ENCODE measurements around the gene DSP. TPM values are rescaled to one million over a fixed set of nuclear protein-coding genes. Genes with fewer than 3 reads are reported as not detected.

The DSP gene
- total RNA-seq, 4 donors from 2014 or later = 56.9 to 243 (median 187) TPM

DNA sequence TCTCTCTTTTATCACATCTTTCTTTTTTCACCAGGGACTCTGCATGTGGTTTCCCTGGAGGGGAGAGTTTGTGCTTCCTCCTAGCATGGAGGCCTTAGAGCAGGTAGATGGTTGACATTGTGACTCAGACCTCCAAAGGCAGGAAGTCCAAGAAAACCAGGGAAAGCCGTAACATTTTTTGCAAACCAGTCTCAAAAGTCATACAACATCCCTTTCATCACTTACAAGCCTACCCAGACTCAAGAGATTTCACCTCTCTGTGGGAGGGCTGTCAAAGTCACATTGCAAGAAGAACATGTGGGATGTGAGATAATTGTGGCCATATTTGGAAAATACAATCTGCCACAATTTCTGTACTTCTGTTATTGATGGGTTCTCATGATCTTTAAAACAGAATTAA lies 94.7 kb downstream of the DSP start:
- Histone ChIP-seq H3K9me3 (no peaks in the 10 kb centered on the region), H3K36me3 (no peaks in the 10 kb centered on the region), H3K27ac (no peak overlapping the region), H3K4me1 (peaks cover 0 to 2% (median 0%) of the 10 kb centered on the region in 4 donors), H3K27me3 (no peaks in the 10 kb centered on the region), H3K4me3 (no peak overlapping the region)
- no peak for DNase-seq
- no peak for TF ChIP-seq POLR2A (IDR thresholded peaks at IDR 0.05)
- TF ChIP-seq, protein P1, sequence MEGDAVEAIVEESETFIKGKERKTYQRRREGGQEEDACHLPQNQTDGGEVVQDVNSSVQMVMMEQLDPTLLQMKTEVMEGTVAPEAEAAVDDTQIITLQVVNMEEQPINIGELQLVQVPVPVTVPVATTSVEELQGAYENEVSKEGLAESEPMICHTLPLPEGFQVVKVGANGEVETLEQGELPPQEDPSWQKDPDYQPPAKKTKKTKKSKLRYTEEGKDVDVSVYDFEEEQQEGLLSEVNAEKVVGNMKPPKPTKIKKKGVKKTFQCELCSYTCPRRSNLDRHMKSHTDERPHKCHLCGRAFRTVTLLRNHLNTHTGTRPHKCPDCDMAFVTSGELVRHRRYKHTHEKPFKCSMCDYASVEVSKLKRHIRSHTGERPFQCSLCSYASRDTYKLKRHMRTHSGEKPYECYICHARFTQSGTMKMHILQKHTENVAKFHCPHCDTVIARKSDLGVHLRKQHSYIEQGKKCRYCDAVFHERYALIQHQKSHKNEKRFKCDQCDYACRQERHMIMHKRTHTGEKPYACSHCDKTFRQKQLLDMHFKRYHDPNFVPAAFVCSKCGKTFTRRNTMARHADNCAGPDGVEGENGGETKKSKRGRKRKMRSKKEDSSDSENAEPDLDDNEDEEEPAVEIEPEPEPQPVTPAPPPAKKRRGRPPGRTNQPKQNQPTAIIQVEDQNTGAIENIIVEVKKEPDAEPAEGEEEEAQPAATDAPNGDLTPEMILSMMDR (IDR thresholded peaks at IDR 0.05) = no peak

Other genes starting within 250 kb of the DSP start
- 10 to 100 TPM; 26.6 to 65.7 (median 36.8) TPM for gene SSR1, start 228.5 kb upstream of the DSP start, total RNA-seq
- not detected for gene CAGE1, start 151.9 kb upstream of the DSP start, total RNA-seq
- 10 to 100 TPM in 2 of 4 donors, 1 to 10 TPM in 2; 5.5 to 19.0 (median 10.1) TPM for gene RIOK1, start 151.9 kb upstream of the DSP start, total RNA-seq
- 10 to 100 TPM; 11.5 to 27.2 (median 16.5) TPM for gene SNRNP48, start 48.5 kb downstream of the DSP start, total RNA-seq
- gene BMP6, start 184.4 kb downstream of the DSP start, total RNA-seq = 1 to 10 TPM in 3 of 4 donors, under 1 TPM in 1; 0.88 to 3.6 (median 2.2) TPM